ENCODE results near the gene LRMDA.

- no peak for TF ChIP-seq CTCF (IDR thresholded peaks at IDR 0.05)
- TF ChIP-seq POLR2A (IDR thresholded peaks at IDR 0.05) = no peak
These were observed 240.8 kb downstream of the LRMDA start for GRCh38 chr10:75672111-75672671.
